Measurements from ENCODE around the gene SIK1.
"Not testable (repeated sequence)": the region's sequence is repeated elsewhere in the genome, so short reads cannot be mapped to it uniquely, and the experiment has no call there.

GRCh38 chr21:43428964-43429363 is 2.0 kb upstream of the SIK1 start:
- TF ChIP-seq REST (IDR thresholded peaks at IDR 0.05; ENCODE audit: insufficient read depth in 1 of 2, low read depth in 2 of 2, low read length in 1 of 2); CTCF (IDR thresholded peaks at IDR 0.05); POLR2AphosphoS5 (IDR thresholded peaks at IDR 0.05; ENCODE audit: low read depth, low read length): not testable (repeated sequence)
